OCI-LY1 (cell line): Measurements from ENCODE around the gene ECM1.
A peak's percentile ranks its signal among the peaks of the same experiment; 100 is the strongest.

Source experiments
- EZH2 ChIP-seq: fragments of 200-600 bp; sonication (generic), shearing (Covaris generic); IDR thresholded peaks from 2 replicates; pipeline ENCODE4 v1.8.0; 2017; ENCODE audit warnings: borderline replicate concordance, mixed run types, mild to moderate bottlenecking, antibody characterized with exemption, low read length, moderate library complexity, mixed read lengths
- TF ChIP-seq, protein P1 (sequence below): fragments of 200-600 bp; sonication (generic), shearing (Covaris generic); IDR thresholded peaks from 2 replicates; pipeline ENCODE4 v1.5.1; 2017; ENCODE audit warnings: mild to moderate bottlenecking, antibody characterized with exemption, low read length, moderate library complexity, mixed read lengths

DNA sequence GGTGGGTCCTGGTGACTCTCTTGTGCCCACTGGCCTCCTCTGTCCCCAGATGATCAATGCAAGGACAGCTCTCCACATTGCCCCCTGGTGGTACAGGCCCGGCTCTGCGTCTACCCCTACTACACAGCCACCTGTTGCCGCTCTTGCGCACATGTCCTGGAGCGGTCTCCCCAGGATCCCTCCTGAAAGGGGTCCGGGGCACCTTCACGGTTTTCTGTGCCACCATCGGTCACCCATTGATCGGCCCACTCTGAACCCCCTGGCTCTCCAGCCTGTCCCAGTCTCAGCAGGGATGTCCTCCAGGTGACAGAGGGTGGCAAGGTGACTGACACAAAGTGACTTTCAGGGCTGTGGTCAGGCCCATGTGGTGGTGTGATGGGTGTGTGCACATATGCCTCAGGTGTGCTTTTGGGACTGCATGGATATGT, 52.1 kb downstream of the ECM1 start:
- no peak for TF ChIP-seq EZH2
- TF ChIP-seq, protein P1, sequence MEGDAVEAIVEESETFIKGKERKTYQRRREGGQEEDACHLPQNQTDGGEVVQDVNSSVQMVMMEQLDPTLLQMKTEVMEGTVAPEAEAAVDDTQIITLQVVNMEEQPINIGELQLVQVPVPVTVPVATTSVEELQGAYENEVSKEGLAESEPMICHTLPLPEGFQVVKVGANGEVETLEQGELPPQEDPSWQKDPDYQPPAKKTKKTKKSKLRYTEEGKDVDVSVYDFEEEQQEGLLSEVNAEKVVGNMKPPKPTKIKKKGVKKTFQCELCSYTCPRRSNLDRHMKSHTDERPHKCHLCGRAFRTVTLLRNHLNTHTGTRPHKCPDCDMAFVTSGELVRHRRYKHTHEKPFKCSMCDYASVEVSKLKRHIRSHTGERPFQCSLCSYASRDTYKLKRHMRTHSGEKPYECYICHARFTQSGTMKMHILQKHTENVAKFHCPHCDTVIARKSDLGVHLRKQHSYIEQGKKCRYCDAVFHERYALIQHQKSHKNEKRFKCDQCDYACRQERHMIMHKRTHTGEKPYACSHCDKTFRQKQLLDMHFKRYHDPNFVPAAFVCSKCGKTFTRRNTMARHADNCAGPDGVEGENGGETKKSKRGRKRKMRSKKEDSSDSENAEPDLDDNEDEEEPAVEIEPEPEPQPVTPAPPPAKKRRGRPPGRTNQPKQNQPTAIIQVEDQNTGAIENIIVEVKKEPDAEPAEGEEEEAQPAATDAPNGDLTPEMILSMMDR = peak; percentile 95
